HG03432 (cell line): ENCODE measurements around the gene METTL23.

Experiments
- ATAC-seq: cut with Tn5 transposase; IDR thresholded peaks from one replicate; pipeline ENCODE4 v1.9.1; 2021; ENCODE audit warnings: mild to moderate bottlenecking, moderate library complexity; ENCODE audit not compliant: unreplicated experiment

Gene METTL23

GRCh38 chr17:76752006-76752405 lies 25.4 kb downstream of the METTL23 start:
- no peak for ATAC-seq

- no peak for ATAC-seq
Measured at GRCh38 chr17:76753061-76753961, 26.7 kb downstream of the METTL23 start.

GRCh38 chr17:76755285-76755684 lies 28.6 kb downstream of the METTL23 start:
- no peak for ATAC-seq

DNA sequence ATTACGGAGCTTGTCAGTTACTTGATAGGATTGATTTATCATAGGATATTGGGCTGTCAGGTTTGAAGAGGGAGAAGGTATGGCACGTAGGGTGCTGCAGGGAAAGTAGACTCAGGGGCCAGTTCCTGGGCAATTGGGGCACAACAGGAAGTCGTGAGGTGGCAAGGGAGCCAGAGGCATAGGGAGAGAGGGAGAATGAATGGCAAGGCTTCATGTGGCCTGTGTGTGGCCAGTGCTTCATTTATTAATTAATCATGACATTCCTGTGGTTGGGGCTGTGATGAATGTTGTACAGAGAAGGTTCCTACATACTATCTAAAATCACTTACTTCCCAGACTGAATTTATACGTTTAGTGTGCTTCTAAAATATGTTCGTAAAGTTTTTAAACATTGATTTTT lies 30.6 kb downstream of the METTL23 start:
- no peak for ATAC-seq

- no peak for ATAC-seq
Measured at GRCh38 chr17:76758570-76758969, 31.9 kb downstream of the METTL23 start.

GRCh38 chr17:76772842-76773525 lies 46.3 kb downstream of the METTL23 start:
- ATAC-seq, result no peak

DNA sequence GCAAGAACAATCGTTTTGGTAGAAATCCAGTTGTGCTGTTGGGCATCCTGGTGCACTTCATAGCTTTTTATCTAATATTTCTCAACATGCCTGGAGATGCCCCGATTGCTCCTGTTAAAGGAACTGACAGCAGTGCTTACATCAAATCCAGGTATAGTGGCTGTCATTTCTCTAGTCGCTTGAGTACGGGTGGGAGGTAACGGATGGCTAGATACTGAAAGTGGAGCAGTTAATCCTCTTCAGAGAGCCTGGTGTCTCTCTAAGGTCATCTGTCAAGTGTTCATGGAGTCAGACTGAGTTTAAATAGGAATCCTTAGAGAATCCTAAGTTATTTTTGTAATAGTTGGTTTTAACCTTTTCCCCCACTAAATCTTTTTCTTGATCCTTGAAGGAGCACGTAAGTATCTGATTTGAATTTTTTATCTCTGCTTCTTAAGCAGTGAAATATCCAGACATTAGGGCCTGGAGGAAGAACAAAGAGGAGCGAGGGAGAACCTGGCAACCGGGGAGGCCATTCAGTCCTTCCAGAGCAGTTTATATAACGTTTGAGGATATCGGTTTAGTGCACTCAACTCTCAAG lies 48.5 kb downstream of the METTL23 start:
- no peak for ATAC-seq

- ATAC-seq, result no peak
Measured at GRCh38 chr17:76781056-76781982, 54.7 kb downstream of the METTL23 start.

GRCh38 chr17:76783146-76783545 lies 56.5 kb downstream of the METTL23 start:
- no peak for ATAC-seq
